T-cell (primary cell): ENCODE data around the gene ZFYVE19. TPM values are rescaled to one million over a fixed set of nuclear protein-coding genes. Genes with fewer than 3 reads are reported as not detected.

ENCODE experiments used
- ATAC-seq, 4 experiments: fragments of 200-7000 bp in 3 of 4; fragments of 150-1000 bp in 1 of 4; cut with Tn5 transposase; replicated peaks in 1 of 4; 1 replicate in 3 of 4; 2 replicates in 1 of 4; pipeline ENCODE4 v1.10.0; 2021; ENCODE audit warnings: moderate library complexity in 3 of 4, mild to moderate bottlenecking in 2 of 4, moderate number of reproducible peaks in 1 of 4
- CTCF ChIA-PET, 2 donors: fragments of 300-600 bp; sonication (Branson Sonifier 250); formaldehyde crosslinking; loops; one replicate each; lab custom pipeline; 2022; ENCODE audit warnings: antibody characterized with exemption in 2 of 2; lab: Charles Lee
- POLR2A ChIA-PET, 2 donors: fragments of 300-600 bp; sonication (Branson Sonifier 250); formaldehyde crosslinking; loops; one replicate each; lab custom pipeline; 2022; ENCODE audit warnings: antibody characterized with exemption in 2 of 2; lab: Charles Lee
- DNase-seq, 35 experiments: peaks; one replicate each; pipeline versions ENCODE4 v3.0.0 to v3.0.0-alpha.2; 2013 to 2023
- H3K27ac ChIP-seq: one replicate; pipeline ENCODE4 v1.5.1; 2013; ENCODE audit warnings: low read length
- H3K27me3 ChIP-seq, 2 experiments: replicated peaks in 1 of 2; 1 replicate in 1 of 2; 2 replicates in 1 of 2; pipeline versions ENCODE4 v1.6.1 to v1.7.0; 2013; ENCODE audit warnings: low read length in 1 of 2, mixed read lengths in 1 of 2; ENCODE audit not compliant: control insufficient read depth in 2 of 2, insufficient read depth in 2 of 2; ENCODE audit errors: extremely low read depth in 1 of 2
- H3K36me3 ChIP-seq, 2 donors: 1 replicate in 1 of 2; 2 replicates in 1 of 2; pipeline versions ENCODE4 v1.6.1 to v1.7.0; 2013; ENCODE audit warnings: low read length in 1 of 2; ENCODE audit not compliant: control insufficient read depth in 2 of 2, insufficient read depth in 1 of 2; ENCODE audit errors: extremely low read depth in 1 of 2
- H3K4me1 ChIP-seq, 2 experiments: 1 replicate in 1 of 2; 2 replicates in 1 of 2; pipeline versions ENCODE4 v1.6.1 to v1.7.0; 2013; ENCODE audit warnings: low read length in 2 of 2, mixed read lengths in 1 of 2; ENCODE audit not compliant: insufficient read depth in 2 of 2, control insufficient read depth in 1 of 2; ENCODE audit errors: extremely low read depth in 1 of 2
- H3K4me3 ChIP-seq, 2 donors: 1 replicate in 1 of 2; 2 replicates in 1 of 2; pipeline versions ENCODE4 v1.5.1 to v1.7.0; 2013; ENCODE audit warnings: mild to moderate bottlenecking in 2 of 2, low read length in 1 of 2, moderate library complexity in 1 of 2; ENCODE audit not compliant: control insufficient read depth in 1 of 2; ENCODE audit errors: extremely low read depth in 1 of 2
- H3K9me3 ChIP-seq: 2 replicates; pipeline ENCODE4 v1.7.0; 2013
- H3K27ac Mint-ChIP-seq, 2 donors: one replicate each; pipeline ENCODE4 v1.8.0; 2020 to 2021; ENCODE audit warnings: mild to moderate bottlenecking in 2 of 2, mixed read lengths in 2 of 2
- H3K27me3 Mint-ChIP-seq, 2 donors: one replicate each; pipeline ENCODE4 v1.8.0; 2021 to 2022; ENCODE audit warnings: mixed read lengths in 2 of 2
- H3K36me3 Mint-ChIP-seq: one replicate; pipeline ENCODE4 v1.8.0; 2021; ENCODE audit warnings: mixed read lengths
- H3K4me1 Mint-ChIP-seq, 3 donors: one replicate each; pipeline ENCODE4 v1.8.0; 2020 to 2022; ENCODE audit warnings: mixed read lengths in 3 of 3, mild to moderate bottlenecking in 1 of 3
- H3K4me3 Mint-ChIP-seq, 3 donors: one replicate each; pipeline ENCODE4 v1.8.0; 2020 to 2022; ENCODE audit warnings: mild to moderate bottlenecking in 3 of 3, mixed read lengths in 3 of 3, moderate library complexity in 3 of 3
- H3K9me3 Mint-ChIP-seq, 3 donors: one replicate each; pipeline ENCODE4 v1.8.0; 2020 to 2022; ENCODE audit warnings: mixed read lengths in 3 of 3
- WGBS: methylation state at CpG from one replicate; pipeline ENCODE4 v1.1.5; 2013; ENCODE audit warnings: missing lambda C conversion rate; ENCODE audit not compliant: insufficient coverage; 5-methylcytosine and 5-hydroxymethylcytosine counted together
- total RNA-seq, 35 experiments: library from RNA in 6 of 35; stranded (reverse) in 6 of 35; fragments of 120-200 nt in 1 of 35; gene quantifications; one replicate each; pipeline versions ENCODE4 v1.2.1 to v1.2.4 and lab custom pipeline; 2013 to 2026

ZFYVE19 gene
- total RNA-seq (10 to 100 TPM; 20.0 to 38.9 (median 30.8) TPM), total RNA-seq (lab: John Stamatoyannopoulos, UW) (17.3 to 44.1 (median 29.8) reads per million in 29 experiments)
- total RNA-seq (2013), result 26.4 TPM

- H3K27me3 Mint-ChIP-seq, result no peaks in the 10 kb centered on the region
- H3K36me3 ChIP-seq, result peaks cover 7 to 18% of the 10 kb centered on the region in 2 donors
- H3K4me1 Mint-ChIP-seq, result peaks cover 29 to 32% (median 29%) of the 10 kb centered on the region in 3 donors
- under 1% methylated on average over 54 of the region's 64 CpGs for WGBS
- H3K9me3 Mint-ChIP-seq, result no peaks in the 10 kb centered on the region
- H3K27ac Mint-ChIP-seq, result peak within 1 kb of the TSS; percentile 95 to 98
- peaks cover 16% of the 10 kb centered on the region for H3K36me3 Mint-ChIP-seq
- peak within 1 kb of the TSS; percentile 93 to 99 (median 95) for H3K4me3 Mint-ChIP-seq
- ChIA-PET POLR2A (interaction anchor here (0.5 to 0.7 kb wide), 3 partner anchors 113 to 1026 kb away, joined by 3 to 8 read pairs (median 5); no protein-coding TSS in a partner anchor), CTCF (interaction anchor here in 1 of 2 donors (0.7 to 1.3 kb wide), 5 partner anchors 20 to 214 kb away, joined by 3 to 5 read pairs (median 3); partner anchors contain the start of gene VPS18)
- peak; percentile 83 to 98 (median 93) for DNase-seq
- peak within 1 kb of the TSS; percentile 86 for H3K27ac ChIP-seq
- H3K27me3 ChIP-seq, result no peaks in the 10 kb centered on the region
- H3K4me1 ChIP-seq, result peaks cover 14 to 25% of the 10 kb centered on the region in 2 experiments
- H3K4me3 ChIP-seq, result peak within 1 kb of the TSS; percentile 93 to 99
- H3K9me3 ChIP-seq, result no peaks in the 10 kb centered on the region
- ATAC-seq, result peak; percentile 97 to 99 (median 98)
Observed at GRCh38 chr15:40807028-40807887, at the start of gene ZFYVE19, which contains the start of gene DNAJC17. ZFYVE19 (plus strand) TSS chr15:40807089; CDS start chr15:40807590, 501 bp downstream. DNAJC17 (minus strand) TSS chr15:40807473; CDS start chr15:40807446, 27 bp downstream.

DNA sequence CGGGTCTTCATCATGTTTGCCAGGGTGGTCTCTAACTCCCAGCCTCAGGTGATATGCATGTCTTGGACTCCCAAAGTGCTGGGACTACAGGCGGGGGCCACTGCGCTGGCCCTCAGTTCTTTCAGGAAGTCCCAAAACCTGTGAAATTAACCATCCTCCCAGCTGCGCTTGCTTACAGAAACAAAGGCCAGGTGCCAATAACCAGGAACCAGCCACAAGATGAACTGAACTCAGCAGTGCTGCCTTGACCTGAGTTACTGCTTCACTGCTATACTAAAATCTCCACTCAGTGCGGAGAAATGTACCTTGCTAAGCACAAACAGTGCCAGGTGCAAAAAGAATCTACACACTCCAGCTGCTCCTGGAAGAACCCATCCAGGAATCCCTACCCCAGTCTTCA is 46.9 kb upstream of the ZFYVE19 start:
- no peaks in the 10 kb centered on the region for H3K36me3 ChIP-seq
- ATAC-seq (no peak), DNase-seq (no peak)
- no peaks in the 10 kb centered on the region for H3K27me3 Mint-ChIP-seq
- POLR2A ChIA-PET, result interaction anchor here in 1 of 2 donors (0.6 kb wide), 1 partner anchor 10 kb away, joined by 3 read pairs; no protein-coding TSS in a partner anchor
- CTCF ChIA-PET, result no interaction called here
- no peak overlapping the region for H3K4me3 Mint-ChIP-seq
- H3K27ac Mint-ChIP-seq, result no peak overlapping the region
- H3K27ac ChIP-seq, result no peak overlapping the region
- H3K9me3 ChIP-seq, result no peaks in the 10 kb centered on the region
- H3K4me3 ChIP-seq, result no peak overlapping the region
- WGBS, result 87% methylated on average over 5 of the region's 5 CpGs
- H3K4me1 ChIP-seq, result peaks cover 5 to 31% of the 10 kb centered on the region in 2 experiments
- no peaks in the 10 kb centered on the region for H3K36me3 Mint-ChIP-seq
- H3K9me3 Mint-ChIP-seq, result no peaks in the 10 kb centered on the region
- H3K27me3 ChIP-seq, result no peaks in the 10 kb centered on the region
- peaks cover 21 to 24% (median 22%) of the 10 kb centered on the region in 3 donors for H3K4me1 Mint-ChIP-seq

GRCh38 chr15:40762919-40763800 is 43.7 kb upstream of the ZFYVE19 start:
- H3K27ac ChIP-seq, result peak overlapping the region; percentile 77
- no peaks in the 10 kb centered on the region for H3K27me3 ChIP-seq
- peaks cover 25 to 32% (median 29%) of the 10 kb centered on the region in 3 donors for H3K4me1 Mint-ChIP-seq
- peak overlapping the region; percentile 81 to 97 for H3K4me3 ChIP-seq
- H3K36me3 Mint-ChIP-seq, result peaks cover 3% of the 10 kb centered on the region
- no peaks in the 10 kb centered on the region for H3K27me3 Mint-ChIP-seq
- 23% methylated on average over 43 of the region's 55 CpGs for WGBS
- ATAC-seq (peak in 3 of 4 experiments; percentile 9 to 18 (median 9)), DNase-seq (peak in 7 of 35 experiments; percentile 26 to 52 (median 31))
- no peaks in the 10 kb centered on the region for H3K9me3 ChIP-seq
- CTCF ChIA-PET, result no interaction called here
- peak overlapping the region; percentile 86 to 88 (median 87) for H3K4me3 Mint-ChIP-seq
- POLR2A ChIA-PET, result interaction anchor here in 1 of 2 donors (0.5 to 0.9 kb wide), 2 partner anchors 19 to 559 kb away, joined by 3 to 4 read pairs; no protein-coding TSS in a partner anchor
- H3K9me3 Mint-ChIP-seq, result no peaks in the 10 kb centered on the region
- H3K36me3 ChIP-seq, result peaks cover 0 to 2% of the 10 kb centered on the region in 2 donors
- peaks cover 6 to 34% of the 10 kb centered on the region in 2 experiments for H3K4me1 ChIP-seq
- peak overlapping the region; percentile 93 for H3K27ac Mint-ChIP-seq

DNA sequence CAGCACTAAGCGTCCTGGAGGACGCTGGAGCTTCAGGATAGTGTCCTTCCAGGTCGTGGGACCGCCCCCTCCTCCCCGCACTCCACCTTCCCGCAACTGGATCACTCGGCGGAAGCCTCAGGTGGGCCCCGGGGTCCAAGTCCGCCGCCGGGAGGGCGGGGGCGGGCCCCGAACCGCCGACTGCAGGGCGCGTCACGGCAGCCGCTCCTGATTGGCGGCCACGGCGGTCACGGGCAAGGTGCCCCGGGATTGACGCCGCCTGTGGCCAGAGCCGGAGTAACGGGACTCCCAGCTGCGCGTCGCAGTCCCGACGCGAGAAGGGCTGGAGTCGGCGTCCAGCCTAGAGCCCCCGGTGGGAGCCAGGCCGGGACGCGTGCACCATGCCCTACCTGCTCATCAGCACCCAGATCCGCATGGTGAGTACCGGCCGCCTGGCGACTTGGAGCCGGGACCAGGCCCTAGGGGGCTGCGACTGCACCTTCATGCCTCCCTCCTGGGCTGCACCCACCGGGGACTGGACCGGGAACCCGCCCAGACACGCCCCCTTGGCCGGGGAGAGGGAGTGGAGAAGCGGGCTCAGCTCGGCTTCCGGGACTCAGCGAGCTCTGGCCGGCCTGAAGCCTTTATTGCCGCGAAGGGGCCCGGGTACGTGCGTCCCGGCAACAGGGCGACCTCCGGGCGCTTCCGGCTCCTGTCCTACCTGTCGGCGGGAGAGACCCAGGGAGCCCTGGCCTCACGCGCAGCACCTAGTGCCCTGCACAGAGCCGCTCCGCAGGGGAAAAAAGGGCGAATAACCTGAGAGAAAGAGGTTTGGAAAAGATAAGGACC is 42.9 kb upstream of the ZFYVE19 start, which contains the start of gene GCHFR:
GCHFR (plus strand) TSS at position 268 of the 828 bp plus-strand sequence; CDS start at position 381, 113 bp downstream.
- Mint-ChIP-seq H3K9me3 (no peaks in the 10 kb centered on the region), H3K27ac (peak within 1 kb of the TSS; percentile 93), H3K27me3 (no peaks in the 10 kb centered on the region), H3K36me3 (peaks cover 6% of the 10 kb centered on the region), H3K4me1 (peaks cover 33 to 41% (median 38%) of the 10 kb centered on the region in 3 donors), H3K4me3 (peak within 1 kb of the TSS; percentile 86 to 88 (median 87))
- Histone ChIP-seq H3K4me3 (peak within 1 kb of the TSS; percentile 81 to 97), H3K9me3 (no peaks in the 10 kb centered on the region), H3K36me3 (peaks cover 0 to 2% of the 10 kb centered on the region in 2 donors), H3K27ac (peak within 1 kb of the TSS; percentile 77), H3K4me1 (peaks cover 12 to 42% of the 10 kb centered on the region in 2 experiments), H3K27me3 (no peaks in the 10 kb centered on the region)
- CTCF ChIA-PET, result no interaction called here
- ATAC-seq (peak; percentile 68 to 76 (median 76)), DNase-seq (peak in 31 of 35 experiments; percentile 16 to 78 (median 45))
- POLR2A ChIA-PET, result no interaction called here
- under 1% methylated on average over 70 of the region's 75 CpGs for WGBS

GRCh38 chr15:40764629-40765103 is 42.2 kb upstream of the ZFYVE19 start:
- WGBS, result 54% methylated on average over 3 of the region's 8 CpGs
- peaks cover 6% of the 10 kb centered on the region for H3K36me3 Mint-ChIP-seq
- ChIA-PET POLR2A (interaction anchor here in 1 of 2 donors (0.8 kb wide), 1 partner anchor 8 kb away, joined by 3 read pairs; no protein-coding TSS in a partner anchor), CTCF (interaction anchor here in 1 of 2 donors (1.2 to 1.3 kb wide), 2 partner anchors 21 to 175 kb away, joined by 3 to 9 read pairs; no protein-coding TSS in a partner anchor)
- peaks cover 15 to 49% of the 10 kb centered on the region in 2 experiments for H3K4me1 ChIP-seq
- no peaks in the 10 kb centered on the region for H3K9me3 ChIP-seq
- ATAC-seq (peak in 1 of 4 experiments; percentile 2), DNase-seq (peak in 1 of 35 experiments; percentile 30)
- H3K27ac ChIP-seq, result peak overlapping the region; percentile 76
- no peaks in the 10 kb centered on the region for H3K27me3 ChIP-seq
- peaks cover 0 to 2% of the 10 kb centered on the region in 2 donors for H3K36me3 ChIP-seq
- H3K27me3 Mint-ChIP-seq, result no peaks in the 10 kb centered on the region
- H3K9me3 Mint-ChIP-seq, result no peaks in the 10 kb centered on the region
- H3K27ac Mint-ChIP-seq, result peak overlapping the region; percentile 93
- peak overlapping the region; percentile 81 to 97 for H3K4me3 ChIP-seq
- H3K4me1 Mint-ChIP-seq, result peaks cover 39 to 47% (median 44%) of the 10 kb centered on the region in 3 donors
- peak overlapping the region; percentile 86 to 88 (median 87) for H3K4me3 Mint-ChIP-seq
